GM21529 (cell line): Measurements from ENCODE around the gene CHD1L.
A peak's percentile ranks its signal among the peaks of the same experiment; 100 is the strongest.
"Not testable (repeated sequence)": the region's sequence is repeated elsewhere in the genome, so short reads cannot be mapped to it uniquely, and the experiment has no call there.

Experiments used
- ATAC-seq: cut with Tn5 transposase; IDR thresholded peaks from one replicate; pipeline ENCODE4 v1.9.1; 2021; ENCODE audit not compliant: unreplicated experiment

Gene CHD1L

GRCh38 chr1:147231032-147231431 is 11.5 kb upstream of the CHD1L start:
- not testable (repeated sequence) for ATAC-seq

- ATAC-seq = not testable (repeated sequence)
Measured at GRCh38 chr1:147233903-147234302, 8.6 kb upstream of the CHD1L start.

- ATAC-seq = no peak
Measured at GRCh38 chr1:147235822-147236221, 6.7 kb upstream of the CHD1L start.

- no peak for ATAC-seq
Measured at GRCh38 chr1:147236448-147236847, 6.0 kb upstream of the CHD1L start.

- no peak for ATAC-seq
Measured at GRCh38 chr1:147236959-147237791, 5.3 kb upstream of the CHD1L start.

GRCh38 chr1:147238053-147238902 is 4.2 kb upstream of the CHD1L start:
- ATAC-seq = no peak

- ATAC-seq = no peak
Measured at GRCh38 chr1:147238925-147239820, 3.3 kb upstream of the CHD1L start.

- ATAC-seq = not testable (repeated sequence)
Measured at GRCh38 chr1:147240131-147240721, 2.3 kb upstream of the CHD1L start.

- no peak for ATAC-seq
Measured at GRCh38 chr1:147241934-147242448, 493 bp upstream of the CHD1L start.

- ATAC-seq = peak; percentile 18
Measured at GRCh38 chr1:147243228-147243685, 773 bp downstream of the CHD1L start.

- no peak for ATAC-seq
Measured at GRCh38 chr1:147243841-147244240, 1.4 kb downstream of the CHD1L start.

- ATAC-seq = no peak
Measured at GRCh38 chr1:147245129-147245528, 2.6 kb downstream of the CHD1L start.

GRCh38 chr1:147245586-147246021 is 3.1 kb downstream of the CHD1L start:
- no peak for ATAC-seq

- ATAC-seq = no peak
Measured at GRCh38 chr1:147246044-147246690, 3.7 kb downstream of the CHD1L start.

- no peak for ATAC-seq
Measured at GRCh38 chr1:147246910-147247655, 4.6 kb downstream of the CHD1L start.

- no peak for ATAC-seq
Measured at GRCh38 chr1:147247656-147248238, 5.3 kb downstream of the CHD1L start.

GRCh38 chr1:147252540-147252939 is 10.1 kb downstream of the CHD1L start:
- ATAC-seq = no peak

- no peak for ATAC-seq
Measured at GRCh38 chr1:147260956-147261355, 18.5 kb downstream of the CHD1L start.
